Measurements from ENCODE around the gene FYTTD1.
"Not testable (repeated sequence)": the region's sequence is repeated elsewhere in the genome, so short reads cannot be mapped to it uniquely, and the experiment has no call there.

The FYTTD1 gene

DNA sequence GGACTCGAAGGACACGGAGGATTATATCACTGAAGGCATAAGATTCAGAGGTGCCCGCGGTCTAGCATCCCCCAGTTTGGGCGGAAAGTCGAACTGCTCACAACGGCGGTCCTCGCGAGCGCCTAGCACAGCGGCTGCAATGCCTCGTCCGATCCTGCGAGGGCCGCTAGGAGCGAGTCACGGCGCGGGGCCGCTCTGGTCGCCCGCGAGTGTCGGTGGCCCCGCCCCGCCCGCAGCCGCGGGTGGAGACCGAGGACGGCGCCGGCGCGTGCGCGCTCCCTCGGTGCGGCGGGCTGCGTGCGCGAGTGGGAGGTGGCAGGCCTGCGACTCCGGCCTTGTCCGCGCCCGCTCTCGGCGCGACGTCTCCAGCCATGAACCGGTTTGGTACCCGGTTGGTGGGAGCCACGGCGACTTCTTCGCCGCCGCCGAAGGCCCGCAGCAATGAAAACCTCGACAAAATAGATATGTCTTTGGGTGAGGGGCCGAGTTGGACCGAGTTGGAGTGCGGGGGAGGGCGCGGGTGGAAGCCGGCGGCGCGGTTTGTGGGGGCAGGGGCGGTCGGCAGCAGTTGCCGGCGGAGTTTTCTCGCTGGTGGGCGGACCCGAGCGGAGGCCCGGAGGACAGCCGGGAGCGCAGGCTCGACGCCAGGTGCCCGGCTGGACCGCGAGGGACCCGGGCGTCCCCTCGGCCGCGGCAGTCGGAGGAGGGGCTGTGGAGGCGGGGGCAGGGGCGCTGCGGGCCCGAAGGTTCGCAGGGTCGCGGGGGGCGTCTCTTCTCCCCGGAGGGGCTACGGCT is at the start of gene FYTTD1:
Gene FYTTD1, plus strand, starts transcription at position 283 of the 795 bp plus-strand sequence. Its CDS starts 89 bp downstream, at position 372.
- peak; percentile 95 for DNase-seq

DNA sequence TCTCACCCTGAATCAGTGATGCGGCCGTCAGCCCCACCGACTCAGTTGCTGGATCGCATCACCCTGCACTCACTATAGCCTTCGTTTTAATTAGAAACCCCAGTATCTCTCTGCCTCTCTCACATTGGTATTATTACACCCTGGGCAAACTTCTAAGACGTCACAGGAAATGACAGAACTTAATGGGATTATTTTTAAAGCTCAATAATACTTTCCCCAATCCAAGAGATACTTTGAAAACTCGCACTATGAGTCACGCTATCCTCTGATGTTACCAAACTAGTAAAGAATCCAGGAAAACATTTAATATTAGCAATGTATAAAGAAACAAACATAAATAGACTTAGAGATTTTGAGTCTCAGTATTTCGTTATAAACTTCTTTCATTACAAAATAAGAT is 49.6 kb upstream of the FYTTD1 start:
- no peak for DNase-seq

GRCh38 chr3:197701841-197702240 is 47.8 kb upstream of the FYTTD1 start:
- no peak for DNase-seq

DNA sequence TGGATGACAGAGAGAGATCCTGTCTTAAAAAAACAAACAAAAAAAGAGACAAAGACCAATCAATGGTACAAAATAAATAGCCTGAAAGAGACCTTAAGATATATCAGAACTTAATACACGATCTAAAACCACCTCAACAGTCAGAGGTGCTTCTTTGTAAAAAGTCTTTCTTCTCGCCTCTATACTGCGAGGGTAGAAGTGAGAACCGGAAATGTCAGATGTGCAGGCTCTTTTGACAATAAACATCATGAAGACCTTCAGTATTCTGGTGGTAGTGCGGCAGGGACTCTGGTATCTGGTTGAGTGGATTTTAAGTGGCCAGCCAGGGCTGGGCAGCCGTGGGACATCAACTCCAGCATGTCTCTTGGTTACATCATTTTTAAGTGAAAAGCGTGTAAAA is 43.0 kb upstream of the FYTTD1 start:
- no peak for DNase-seq

GRCh38 chr3:197709135-197709534 is 40.5 kb upstream of the FYTTD1 start:
- no peak for DNase-seq

DNA sequence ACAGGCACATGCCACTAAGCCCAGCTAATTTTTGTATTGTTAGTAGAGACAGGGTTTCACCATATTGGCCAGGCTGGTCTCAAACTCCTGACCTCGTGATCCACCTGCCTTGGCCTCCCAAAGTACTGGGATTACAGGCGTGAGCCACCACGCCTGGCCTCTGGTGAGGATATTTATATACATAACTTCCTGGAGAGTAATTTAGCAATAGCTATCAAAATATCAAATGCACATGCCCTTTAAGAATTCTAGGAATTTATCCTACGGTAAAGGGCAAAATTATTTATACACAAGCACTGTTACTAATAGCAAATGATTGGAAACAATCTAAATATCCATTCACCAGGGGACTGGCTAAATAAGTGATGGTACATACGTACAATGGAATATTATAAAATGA is 38.7 kb upstream of the FYTTD1 start:
- not testable (repeated sequence) for DNase-seq

DNA sequence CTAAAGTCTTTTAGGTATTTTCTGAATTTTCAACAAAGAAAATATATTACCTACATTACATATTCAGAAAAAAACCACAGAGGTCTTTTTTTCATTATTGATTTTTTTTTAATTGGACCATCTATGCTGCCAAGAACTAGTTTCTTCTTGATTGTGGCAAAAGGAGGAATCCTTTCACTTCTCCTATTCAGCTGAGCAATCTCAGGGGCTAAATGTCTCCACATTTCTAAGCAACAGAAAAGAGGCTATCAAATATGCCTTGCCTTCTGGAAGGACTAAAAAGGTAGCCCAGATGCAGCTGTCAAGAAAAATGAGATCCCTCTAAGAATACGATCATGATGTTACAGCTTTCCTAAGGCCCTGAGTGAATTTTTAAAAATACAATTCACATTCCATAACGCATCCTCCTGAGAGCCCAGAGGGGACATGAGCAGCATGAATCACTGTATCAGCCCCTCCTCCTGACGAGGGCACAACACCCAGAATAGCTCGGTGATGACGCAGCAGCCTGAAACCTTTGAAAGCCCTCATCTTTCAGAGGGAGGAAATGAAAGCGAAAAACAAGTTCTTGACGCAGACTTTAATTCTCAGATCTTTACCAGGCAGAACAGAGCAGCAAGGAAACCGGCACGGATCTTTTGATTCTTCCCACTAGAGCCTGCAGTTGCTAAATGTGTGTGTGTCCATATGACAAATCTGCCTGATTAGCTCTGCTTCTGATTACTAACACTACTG is 37.5 kb upstream of the FYTTD1 start:
- peak; percentile 84 for DNase-seq

- DNase-seq, result no peak
Measured at GRCh38 chr3:197713477-197713822, 36.2 kb upstream of the FYTTD1 start.

DNA sequence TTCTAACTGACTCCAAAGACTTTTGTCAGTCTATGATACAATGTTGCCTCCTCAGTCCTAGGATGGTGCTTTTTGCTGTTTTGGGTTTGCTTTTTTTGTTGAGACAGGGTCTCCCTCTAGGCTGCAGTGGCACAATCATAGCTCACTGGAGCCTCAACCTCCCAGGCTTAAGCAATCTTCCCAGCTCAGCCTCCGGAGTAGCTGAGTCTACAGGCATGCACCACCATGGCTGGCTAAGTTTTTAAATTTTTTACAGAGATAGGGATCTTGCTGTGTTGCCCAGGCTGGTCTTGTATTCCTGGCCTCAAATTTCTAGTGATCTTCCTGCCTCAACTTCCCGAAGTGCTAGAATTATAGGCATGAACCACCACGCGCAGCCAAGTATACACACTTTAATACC is 35.4 kb upstream of the FYTTD1 start:
- no peak for DNase-seq

GRCh38 chr3:197718891-197719290 is 30.8 kb upstream of the FYTTD1 start:
- no peak for DNase-seq

DNA sequence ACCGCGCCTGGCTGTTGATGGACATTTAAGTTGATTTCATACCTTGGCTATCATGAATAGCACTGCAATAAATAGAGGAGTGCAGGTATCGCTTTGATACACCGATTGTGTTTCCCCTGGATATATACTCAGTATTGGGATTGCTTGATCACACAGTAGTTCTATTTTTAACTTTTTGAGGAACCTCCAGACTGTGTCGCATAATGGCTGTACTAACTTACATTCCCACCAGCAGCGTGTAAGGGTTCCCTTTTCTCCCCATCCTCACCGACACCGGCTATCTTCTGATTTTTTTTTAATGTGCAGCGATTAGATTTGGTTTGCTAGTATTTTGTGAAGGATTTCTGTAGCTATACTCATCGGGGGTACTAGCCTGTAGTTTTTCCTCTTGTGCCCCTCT is 29.0 kb upstream of the FYTTD1 start:
- no peak for DNase-seq

DNA sequence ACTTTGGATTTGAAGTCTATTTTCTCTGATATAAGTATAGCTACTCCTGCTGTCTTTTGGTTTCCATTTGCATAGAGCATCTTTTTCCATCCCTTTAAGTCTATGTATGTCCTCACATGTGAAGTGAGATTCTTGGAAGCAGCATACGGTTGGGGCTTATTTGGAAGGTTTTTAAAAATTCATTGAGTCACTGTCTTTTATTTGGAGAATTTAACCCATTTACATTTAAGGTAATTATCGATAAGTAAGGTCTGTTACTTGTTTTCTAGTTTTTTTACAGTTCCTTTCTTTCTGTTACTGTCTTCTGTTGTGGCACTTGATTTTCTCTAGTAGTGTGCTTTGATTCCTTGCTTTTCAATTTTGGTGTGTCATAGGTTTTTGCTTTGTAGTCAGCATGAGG is 26.9 kb upstream of the FYTTD1 start:
- DNase-seq, result no peak

DNA sequence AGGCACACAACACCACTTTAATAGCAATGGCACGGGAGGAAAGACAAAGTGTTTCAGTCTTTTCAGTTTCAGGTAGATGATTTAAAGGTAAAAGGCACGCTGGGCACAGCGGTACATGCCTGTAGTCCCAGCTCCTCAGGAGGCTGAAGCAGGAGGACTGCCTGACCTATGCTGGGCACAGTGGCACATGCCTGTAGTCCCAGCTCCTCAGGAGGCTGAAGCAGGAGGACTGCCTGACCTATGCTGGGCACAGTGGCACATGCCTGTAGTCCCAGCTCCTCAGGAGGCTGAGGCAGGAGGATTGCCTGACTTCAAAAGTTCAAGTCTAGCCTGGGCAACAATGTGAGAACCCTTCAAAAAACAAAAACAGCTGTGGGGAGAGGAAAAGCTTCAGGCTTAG is 21.8 kb upstream of the FYTTD1 start:
- DNase-seq, result not testable (repeated sequence)

- DNase-seq, result no peak
Measured at GRCh38 chr3:197728487-197728886, 21.2 kb upstream of the FYTTD1 start.

- no peak for DNase-seq
Measured at GRCh38 chr3:197730200-197730599, 19.5 kb upstream of the FYTTD1 start.

DNA sequence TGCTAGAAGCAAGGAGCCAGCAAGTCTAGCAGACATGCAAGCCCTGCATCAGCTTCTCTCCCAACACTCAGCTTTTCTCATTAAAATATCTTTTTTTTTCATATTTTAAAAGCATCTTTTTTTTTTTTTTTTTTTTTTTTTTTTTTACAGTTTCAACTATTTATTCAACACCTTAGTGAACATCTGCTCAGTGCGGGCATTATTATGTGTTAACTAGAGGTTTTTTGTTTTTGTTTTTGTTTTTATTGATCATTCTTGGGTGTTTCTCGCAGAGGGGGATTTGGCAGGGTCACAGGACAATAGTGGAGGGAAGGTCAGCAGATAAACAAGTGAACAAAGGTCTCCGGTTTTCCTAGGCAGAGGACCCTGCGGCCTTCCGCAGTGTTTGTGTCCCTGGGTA is 18.9 kb upstream of the FYTTD1 start:
- DNase-seq, result not testable (repeated sequence)

DNA sequence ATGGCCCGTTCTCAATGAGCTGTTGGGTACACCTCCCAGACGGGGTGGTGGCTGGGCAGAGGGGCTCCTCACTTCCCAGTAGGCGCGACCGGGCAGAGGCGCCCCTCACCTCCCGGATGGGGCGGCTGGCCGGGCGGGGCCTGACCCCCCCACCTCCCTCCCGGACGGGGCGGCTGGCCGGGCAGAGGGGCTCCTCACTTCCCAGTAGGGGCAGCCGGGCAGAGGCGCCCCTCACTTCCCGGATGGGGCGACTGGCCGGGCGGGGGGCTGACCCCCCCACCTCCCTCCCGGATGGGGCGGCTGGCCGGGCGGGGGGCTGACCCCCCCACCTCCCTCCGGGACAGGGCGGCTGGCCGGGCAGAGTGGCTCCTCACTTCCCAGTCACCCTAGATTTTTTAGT is 18.2 kb upstream of the FYTTD1 start:
- not testable (repeated sequence) for DNase-seq

DNA sequence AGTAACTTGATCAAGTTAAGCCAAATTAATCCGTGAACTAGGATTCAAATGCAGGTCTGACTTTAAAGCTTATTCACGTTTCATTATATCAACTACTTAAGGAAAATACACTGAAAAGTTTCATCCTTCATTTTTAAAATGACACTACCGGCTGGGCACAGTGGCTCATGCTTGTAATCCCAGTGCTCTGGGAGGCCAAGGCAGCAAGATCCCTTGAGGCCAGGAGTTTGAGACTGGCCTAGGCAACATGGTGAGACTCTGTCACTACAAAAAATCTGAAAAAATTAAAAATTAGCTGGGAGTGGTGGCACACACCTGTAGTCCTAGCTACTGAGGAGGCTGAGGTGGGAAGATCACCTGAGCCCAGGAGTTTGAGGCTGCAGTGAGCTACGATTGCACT is 16.6 kb upstream of the FYTTD1 start:
- DNase-seq, result no peak

- DNase-seq, result no peak
Measured at GRCh38 chr3:197734667-197735318, 14.9 kb upstream of the FYTTD1 start.

GRCh38 chr3:197736010-197736490 is 13.6 kb upstream of the FYTTD1 start:
- DNase-seq, result no peak

- DNase-seq, result peak; percentile 97
Measured at GRCh38 chr3:197736491-197737318, 13.0 kb upstream of the FYTTD1 start, which contains the start of gene RUBCN. Gene RUBCN, minus strand, starts transcription at chr3:197736904. Its CDS starts 185 bp downstream, at chr3:197736719.

DNA sequence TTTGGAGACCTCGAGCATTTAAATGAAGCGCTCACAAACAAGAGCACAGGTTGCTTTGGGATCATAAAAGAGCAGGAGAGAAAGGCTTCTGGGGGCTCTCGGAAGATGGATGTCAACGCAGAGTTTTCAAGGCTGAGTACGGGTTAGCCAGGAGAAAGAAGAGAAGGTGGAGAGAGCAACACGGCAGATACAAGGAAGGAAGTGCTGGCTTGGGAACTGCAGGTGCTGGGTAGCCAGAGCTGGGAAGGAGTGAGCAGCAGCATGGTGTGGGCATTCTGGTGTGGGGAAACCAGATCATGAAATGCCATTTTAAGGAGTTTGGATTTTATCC is 12.4 kb upstream of the FYTTD1 start:
- no peak for DNase-seq

Measured in right hindlimb (tissue), 1 donor.